H1 (cell line): Measurements from ENCODE around the gene WNK4. TPM values are rescaled to one million over a fixed set of nuclear protein-coding genes. Genes with fewer than 3 reads are reported as not detected.

Experiments used
- CREB1 ChIP-seq: IDR thresholded peaks from 2 replicates; pipeline ENCODE4 v1.6.1; 2012; ENCODE audit warnings: inconsistent platforms
- EP300 ChIP-seq, 2 experiments: IDR thresholded peaks; 1 replicate in 1 of 2; 2 replicates in 1 of 2; pipeline ENCODE4 v1.6.1; 2011 to 2012; ENCODE audit warnings: low read depth in 2 of 2, low read length in 2 of 2, mild to moderate bottlenecking in 2 of 2, borderline replicate concordance in 1 of 2, inconsistent platforms in 1 of 2, moderate library complexity in 1 of 2
- GTF2F1 ChIP-seq: IDR thresholded peaks from 2 replicates; pipeline ENCODE4 v1.6.1; 2012; ENCODE audit warnings: low read depth, low read length, improper control_type of control experiment, borderline replicate concordance
- HDAC6 ChIP-seq: IDR thresholded peaks from one replicate; pipeline ENCODE4 v1.7.1; 2012; ENCODE audit warnings: low read depth, mild to moderate bottlenecking, inconsistent platforms, low read length, moderate library complexity
- TEAD4 ChIP-seq: IDR thresholded peaks from 2 replicates; pipeline ENCODE4 v1.6.1; 2012; ENCODE audit warnings: low read depth, low read length, inconsistent platforms, mixed read lengths
- ZNF274 ChIP-seq: IDR thresholded peaks from 2 replicates; pipeline ENCODE4 v1.7.0; 2012; ENCODE audit warnings: low read length, borderline replicate concordance; ENCODE audit errors: extremely low read depth
- polyA plus RNA-seq, 7 experiments: library from polyadenylated mRNA; depleted of rRNA in 3 of 7; stranded (reverse) in 5 of 7; unstranded in 2 of 7; fragments of >200 nt in 5 of 7; fragments of 200-250 nt in 2 of 7; gene quantifications; 1 replicate in 5 of 7; 2 replicates in 1 of 7; 4 replicates in 1 of 7; pipeline versions ENCODE4 v1.2.1 to v1.2.3, GENCODE V29; 2011 to 2013; ENCODE audit warnings: missing spikeins in 2 of 7, mixed read lengths in 2 of 7
- total RNA-seq: library from RNA; stranded (reverse); fragmentation: NEBNext Ultra II Directional; extraction: Animal tissue kit (Norgen Biotek cat#: 25700); gene quantifications from 2 replicates; pipeline ENCODE4 v1.2.1, GENCODE V29; 2021

Gene WNK4
- total and polyA plus RNA-seq, 2 of the 8 experiments (the other 6 are each of a cell fraction or from before 2014, with no cell fraction given), result 0.21 to 1.7 TPM

DNA sequence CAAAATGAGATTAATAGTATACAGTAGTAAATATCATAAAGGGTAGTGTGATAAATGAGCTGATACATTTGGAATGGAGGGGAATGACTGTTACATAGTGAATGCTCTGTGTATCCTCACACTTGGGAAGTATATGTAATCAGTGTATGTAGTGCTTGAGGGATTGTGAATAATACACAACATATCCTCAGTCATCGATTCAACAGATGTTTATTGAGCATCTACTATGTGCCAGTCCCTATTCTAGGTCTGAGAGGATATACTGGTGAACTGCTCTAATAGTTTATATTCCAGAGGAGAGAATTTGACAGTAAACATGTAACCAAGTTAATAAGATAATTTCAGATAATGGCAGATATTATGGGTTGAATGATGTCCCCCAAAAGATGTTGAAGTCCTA, 47.1 kb downstream of the WNK4 start (continued):
- TF ChIP-seq GTF2F1 (no peak), EP300 (IDR thresholded peaks at IDR 0.05; ENCODE audit: borderline replicate concordance in 1 of 2, low read depth in 2 of 2, low read length in 2 of 2) (no peak), ZNF274 (no peak), CREB1 (no peak), HDAC6 (no peak), TEAD4 (no peak)
